Right atrium auricular region (tissue), 2 donors: ENCODE data around the gene ADGRG3. TPM values are rescaled to one million over a fixed set of nuclear protein-coding genes. Genes with fewer than 3 reads are reported as not detected.

ENCODE experiments used
- DNase-seq: peaks from one replicate; pipeline ENCODE4 v3.0.0-alpha.2; 2019; ENCODE audit warnings: low spot score
- H3K27ac ChIP-seq, 2 donors: fragments of 200-600 bp; sonication (generic); 1 replicate in 1 of 2; 2 replicates in 1 of 2; pipeline ENCODE4 v1.5.1; 2016 to 2019
- H3K27me3 ChIP-seq, 2 donors: fragments of 200-600 bp; sonication (generic); one replicate each; pipeline versions ENCODE4 v1.5.1 to v1.6.0; 2017 to 2019
- H3K36me3 ChIP-seq: fragments of 200-600 bp; sonication (generic); one replicate; pipeline ENCODE4 v1.5.1; 2016
- H3K4me1 ChIP-seq, 2 donors: fragments of 200-600 bp; sonication (generic); one replicate each; pipeline versions ENCODE4 v1.5.1 to v1.6.0; 2017 to 2019
- H3K4me3 ChIP-seq, 2 donors: fragments of 200-600 bp; sonication (generic); 1 replicate in 1 of 2; 2 replicates in 1 of 2; pipeline ENCODE4 v1.5.1; 2017 to 2019; ENCODE audit warnings: mild to moderate bottlenecking in 1 of 2, moderate library complexity in 1 of 2
- H3K9me3 ChIP-seq, 2 donors: fragments of 200-600 bp; sonication (generic); one replicate each; pipeline ENCODE4 v1.5.1; 2019
- CTCF ChIP-seq, 2 donors: fragments of 200-600 bp; sonication (generic); IDR thresholded peaks; one replicate each; pipeline ENCODE4 v1.5.1; 2019; ENCODE audit warnings: antibody characterized with exemption in 2 of 2
- total RNA-seq, 2 donors: library from RNA; depleted of rRNA; stranded (reverse); fragments of >200 nt; gene quantifications; one replicate each; pipeline ENCODE4 v1.1.0, GENCODE V29; 2016

Gene ADGRG3
- total RNA-seq, 2 donors from 2014 or later: 0.75 to 1.0 TPM

- H3K27ac ChIP-seq: no peak overlapping the region
- no peak for DNase-seq
Measured at GRCh38 chr16:57701759-57702371, 33.8 kb downstream of the ADGRG3 start.

GRCh38 chr16:57703416-57704010 lies 35.4 kb downstream of the ADGRG3 start:
- Histone ChIP-seq H3K27me3 (no peaks in the 10 kb centered on the region), H3K4me1 (no peaks in the 10 kb centered on the region), H3K27ac (no peak overlapping the region), H3K9me3 (no peaks in the 10 kb centered on the region), H3K36me3 (no peaks in the 10 kb centered on the region), H3K4me3 (no peak overlapping the region)
- no peak for DNase-seq
- no peak for TF ChIP-seq CTCF (IDR thresholded peaks at IDR 0.05)

More at GRCh38 chr16:57701759-57702371, 33.8 kb downstream of the ADGRG3 start:
- H3K4me1 ChIP-seq: no peaks in the 10 kb centered on the region
- H3K4me3 ChIP-seq: no peak overlapping the region
- H3K27me3 ChIP-seq: no peaks in the 10 kb centered on the region
- no peaks in the 10 kb centered on the region for H3K9me3 ChIP-seq
- H3K36me3 ChIP-seq: no peaks in the 10 kb centered on the region
- no peak for TF ChIP-seq CTCF (IDR thresholded peaks at IDR 0.05)

- no peak for TF ChIP-seq CTCF (IDR thresholded peaks at IDR 0.05)
- Histone ChIP-seq H3K36me3 (no peaks in the 10 kb centered on the region), H3K4me3 (no peak overlapping the region), H3K4me1 (no peaks in the 10 kb centered on the region), H3K9me3 (no peaks in the 10 kb centered on the region), H3K27me3 (no peaks in the 10 kb centered on the region), H3K27ac (no peak overlapping the region)
- DNase-seq: no peak
Measured at GRCh38 chr16:57704011-57704904, 36.2 kb downstream of the ADGRG3 start.

GRCh38 chr16:57704905-57705852 lies 37.1 kb downstream of the ADGRG3 start:
- Histone ChIP-seq H3K4me3 (no peak overlapping the region), H3K4me1 (no peaks in the 10 kb centered on the region), H3K9me3 (no peaks in the 10 kb centered on the region), H3K27ac (no peak overlapping the region), H3K27me3 (no peaks in the 10 kb centered on the region), H3K36me3 (no peaks in the 10 kb centered on the region)
- no peak for TF ChIP-seq CTCF (IDR thresholded peaks at IDR 0.05)
- no peak for DNase-seq

GRCh38 chr16:57706717-57707116 lies 38.6 kb downstream of the ADGRG3 start:
- Histone ChIP-seq H3K36me3 (no peaks in the 10 kb centered on the region), H3K9me3 (no peaks in the 10 kb centered on the region), H3K4me1 (no peaks in the 10 kb centered on the region), H3K27ac (no peak overlapping the region), H3K4me3 (no peak overlapping the region), H3K27me3 (no peaks in the 10 kb centered on the region)
- no peak for DNase-seq
- TF ChIP-seq CTCF (IDR thresholded peaks at IDR 0.05): no peak
